HepG2 (cell line): ENCODE measurements around the gene BAHCC1. TPM values are rescaled to one million over a fixed set of nuclear protein-coding genes. Genes with fewer than 3 reads are reported as not detected.

Experiments
- ARID2 ChIP-seq: sonication (generic); formaldehyde crosslinking; IDR thresholded peaks from 2 replicates; pipeline ENCODE4 v1.8.1; 2022; ENCODE audit warnings: mild to moderate bottlenecking, missing genetic modification reagents, borderline replicate concordance
- FOXC1 ChIP-seq: sonication (generic); formaldehyde crosslinking; IDR thresholded peaks from 2 replicates; pipeline ENCODE4 v1.8.0; 2022; ENCODE audit warnings: mild to moderate bottlenecking, missing genetic modification reagents, borderline replicate concordance
- KDM3A ChIP-seq: IDR thresholded peaks from 2 replicates; pipeline ENCODE4 v1.6.1; 2018; ENCODE audit warnings: low read depth, missing compliant biosample characterization
- MAF1 ChIP-seq: sonication (generic); formaldehyde crosslinking; IDR thresholded peaks from 2 replicates; pipeline ENCODE4 v1.5.0; 2020; ENCODE audit warnings: missing genetic modification reagents, borderline replicate concordance
- MIER2 ChIP-seq: IDR thresholded peaks from 2 replicates; pipeline ENCODE4 v1.6.1; 2016; ENCODE audit warnings: missing biosample characterization, missing genetic modification reagents
- NONO ChIP-seq, 2 experiments: fragments of 450-650 bp in 1 of 2; sonication (generic) in 1 of 2; formaldehyde crosslinking in 1 of 2; IDR thresholded peaks in 1 of 2; conservative IDR thresholded peaks in 1 of 2; 2 replicates each; pipeline versions ENCODE4 v1.6.1 to v1.8.0; 2017 to 2022; ENCODE audit warnings: mild to moderate bottlenecking in 1 of 2, missing genetic modification reagents in 1 of 2, moderate library complexity in 1 of 2
- NR2F2 ChIP-seq: IDR thresholded peaks from 2 replicates; pipeline ENCODE4 v1.6.1; 2012; ENCODE audit warnings: low read depth, inconsistent platforms, borderline replicate concordance
- POGZ ChIP-seq: sonication (generic); formaldehyde crosslinking; IDR thresholded peaks from 2 replicates; pipeline ENCODE4 v1.4.0; 2020; ENCODE audit warnings: mild to moderate bottlenecking, missing genetic modification reagents
- PPARG ChIP-seq: conservative IDR thresholded peaks from 2 replicates; pipeline ENCODE4 v1.6.1; 2016; ENCODE audit warnings: missing biosample characterization, missing genetic modification reagents
- SIX4 ChIP-seq: sonication (generic); formaldehyde crosslinking; IDR thresholded peaks from 2 replicates; pipeline ENCODE4 v1.4.0; 2020; ENCODE audit warnings: missing genetic modification reagents
- SMAD1 ChIP-seq: sonication (generic); formaldehyde crosslinking; IDR thresholded peaks from 2 replicates; pipeline ENCODE4 v1.4.0; 2020; ENCODE audit warnings: missing genetic modification reagents, low read depth, mild to moderate bottlenecking, borderline replicate concordance
- ZNF101 ChIP-seq: sonication (generic); formaldehyde crosslinking; IDR thresholded peaks from 2 replicates; pipeline ENCODE4 v1.4.0; 2020; ENCODE audit warnings: mild to moderate bottlenecking, low read depth, missing genetic modification reagents, borderline replicate concordance
- ZNF367 ChIP-seq: sonication (generic); formaldehyde crosslinking; IDR thresholded peaks from 2 replicates; pipeline ENCODE4 v1.4.0; 2020; ENCODE audit warnings: missing genetic modification reagents, borderline replicate concordance
- ZNF777 ChIP-seq: sonication (generic); formaldehyde crosslinking; IDR thresholded peaks from 2 replicates; pipeline ENCODE4 v1.4.0; 2020; ENCODE audit warnings: missing genetic modification reagents
- ZNF83 ChIP-seq: sonication (generic); formaldehyde crosslinking; IDR thresholded peaks from 2 replicates; pipeline ENCODE4 v1.4.0; 2020; ENCODE audit warnings: missing genetic modification reagents, mild to moderate bottlenecking, borderline replicate concordance
- polyA plus RNA-seq, 8 experiments: library from polyadenylated mRNA; depleted of rRNA in 3 of 8; stranded (reverse) in 7 of 8; unstranded in 1 of 8; fragments of >200 nt; fragmentation: Illumina TruSeq in 4 of 8; extraction: Trizol in 4 of 8; gene quantifications; 2 replicates each; pipeline versions ENCODE4 v1.2.1 to v1.2.3, GENCODE V29; 2011 to 2016; ENCODE audit warnings: low read depth in 4 of 8, missing spikeins in 1 of 8, mixed read lengths in 1 of 8; ENCODE audit not compliant: insufficient read depth in 1 of 8
- total RNA-seq, 5 experiments: library from RNA; depleted of rRNA; stranded (reverse); fragments of >200 nt; fragmentation: Illumina TruSeq; extraction: Trizol; gene quantifications; 2 replicates each; pipeline ENCODE4 v1.2.3, GENCODE V29; 2016; ENCODE audit warnings: low read depth in 1 of 5
- TF ChIP-seq, protein P1 (sequence below), 2 experiments: sonication (generic) in 1 of 2; formaldehyde crosslinking in 1 of 2; IDR thresholded peaks; 2 replicates each; pipeline versions ENCODE4 v1.4.0 to v1.6.1; 2018 to 2020; ENCODE audit warnings: missing genetic modification reagents in 2 of 2, borderline replicate concordance in 1 of 2, low read depth in 1 of 2, mild to moderate bottlenecking in 1 of 2, missing biosample characterization in 1 of 2
- TF ChIP-seq, protein P2 (sequence below): sonication (generic); formaldehyde crosslinking; IDR thresholded peaks from 2 replicates; pipeline ENCODE4 v1.4.0; 2020; ENCODE audit warnings: missing genetic modification reagents
- TF ChIP-seq, protein P3 (sequence below): sonication (generic); formaldehyde crosslinking; IDR thresholded peaks from 2 replicates; pipeline ENCODE4 v1.4.0; 2020; ENCODE audit warnings: mild to moderate bottlenecking, missing genetic modification reagents
- TF ChIP-seq, protein P4 (sequence below): conservative IDR thresholded peaks from 2 replicates; pipeline ENCODE4 v1.6.1; 2018; ENCODE audit warnings: missing genetic modification reagents
- TF ChIP-seq, protein P5 (sequence below): sonication (generic); IDR thresholded peaks from 2 replicates; pipeline ENCODE4 v1.6.1; 2016; ENCODE audit warnings: low read depth, borderline replicate concordance

The BAHCC1 gene
- total and polyA plus RNA-seq, 2 of the 13 experiments (the other 11 are each of a cell fraction or from before 2014, with no cell fraction given), result 1.4 to 1.7 TPM

DNA sequence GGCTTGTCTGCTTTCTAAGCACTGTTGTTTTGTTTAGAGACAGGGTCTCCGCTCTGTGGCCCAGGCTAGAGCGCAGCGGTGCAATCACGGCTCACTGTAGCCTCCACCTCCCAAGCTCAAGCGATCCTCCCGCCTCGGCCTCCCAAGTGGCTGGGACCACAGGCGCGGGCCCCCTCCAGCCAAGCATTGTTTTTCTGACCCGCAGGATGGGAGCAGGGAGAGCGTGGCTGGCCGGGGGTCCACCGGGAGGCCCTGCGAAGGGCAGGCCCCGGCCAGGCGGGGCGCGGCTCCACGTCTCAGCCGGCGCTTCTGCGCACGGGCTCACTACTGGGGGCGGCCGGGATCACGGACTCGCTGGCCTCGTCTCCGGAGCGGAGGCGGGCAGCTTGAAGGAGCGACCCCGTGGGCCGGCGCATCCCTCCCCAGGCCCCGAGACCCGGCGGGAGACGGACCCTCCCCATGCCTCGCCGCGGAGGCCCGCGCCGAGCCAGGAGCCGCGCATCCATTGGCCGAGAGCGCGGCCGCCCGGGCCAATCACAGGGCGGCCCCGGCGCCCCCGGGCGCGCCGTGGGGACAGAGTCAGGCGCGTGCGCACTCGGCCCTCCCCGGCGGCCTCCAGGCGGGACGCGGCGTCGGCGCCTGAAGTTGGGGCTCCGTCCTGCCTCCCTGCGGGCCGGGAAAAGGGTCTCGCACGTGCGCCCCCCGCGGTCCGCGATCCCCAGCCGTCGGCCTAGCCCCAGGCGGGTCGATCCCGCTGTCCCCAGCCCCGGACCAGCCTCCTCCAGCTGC, 92.4 kb downstream of the BAHCC1 start (continued):
- TF ChIP-seq, protein P1, sequence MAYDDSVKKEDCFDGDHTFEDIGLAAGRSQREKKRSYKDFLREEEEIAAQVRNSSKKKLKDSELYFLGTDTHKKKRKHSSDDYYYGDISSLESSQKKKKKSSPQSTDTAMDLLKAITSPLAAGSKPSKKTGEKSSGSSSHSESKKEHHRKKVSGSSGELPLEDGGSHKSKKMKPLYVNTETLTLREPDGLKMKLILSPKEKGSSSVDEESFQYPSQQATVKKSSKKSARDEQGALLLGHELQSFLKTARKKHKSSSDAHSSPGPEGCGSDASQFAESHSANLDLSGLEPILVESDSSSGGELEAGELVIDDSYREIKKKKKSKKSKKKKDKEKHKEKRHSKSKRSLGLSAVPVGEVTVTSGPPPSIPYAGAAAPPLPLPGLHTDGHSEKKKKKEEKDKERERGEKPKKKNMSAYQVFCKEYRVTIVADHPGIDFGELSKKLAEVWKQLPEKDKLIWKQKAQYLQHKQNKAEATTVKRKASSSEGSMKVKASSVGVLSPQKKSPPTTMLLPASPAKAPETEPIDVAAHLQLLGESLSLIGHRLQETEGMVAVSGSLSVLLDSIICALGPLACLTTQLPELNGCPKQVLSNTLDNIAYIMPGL (CRISPR knock-in tag; IDR thresholded peaks at IDR 0.05; ENCODE audit: borderline replicate concordance in 1 of 2, low read depth in 1 of 2), result peak in 1 of 2 experiments; percentile 49; a peak in 2 of 4 replicates
- TF ChIP-seq, protein P2, sequence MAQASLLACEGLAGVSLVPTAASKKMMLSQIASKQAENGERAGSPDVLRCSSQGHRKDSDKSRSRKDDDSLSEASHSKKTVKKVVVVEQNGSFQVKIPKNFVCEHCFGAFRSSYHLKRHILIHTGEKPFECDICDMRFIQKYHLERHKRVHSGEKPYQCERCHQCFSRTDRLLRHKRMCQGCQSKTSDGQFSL, result peak; percentile 36; the same call in 1 of the 2 replicates
- TF ChIP-seq SMAD1 (CRISPR knock-in tag) (peak; percentile 62; the same call in 1 of the 2 replicates), ZNF367 (no peak), ZNF101 (0 out of 2 replicates have a peak, but pooled peaks have one; percentile 76), ARID2 (CRISPR knock-in tag) (peak; percentile 84; the same call in 1 of the 2 replicates), FOXC1 (CRISPR knock-in tag) (peak; percentile 86; the same call in 1 of the 2 replicates), ZNF83 (no peak), MAF1 (CRISPR knock-in tag) (no peak), NR2F2 (no peak), PPARG (CRISPR knock-in tag) (0 out of 2 replicates have a peak, but pooled peaks have one; percentile 7), ZNF777 (CRISPR knock-in tag) (peak; percentile 66; the same call in 1 of the 2 replicates), SIX4 (no peak), KDM3A (CRISPR knock-in tag) (no peak), MIER2 (CRISPR knock-in tag) (no peak), NONO (IDR thresholded peaks at IDR 0.05) (no peak), NONO (CRISPR knock-in tag; conservative IDR thresholded peaks at IDR 0.05) (no peak), POGZ (CRISPR knock-in tag) (no peak)
- TF ChIP-seq, protein P3, sequence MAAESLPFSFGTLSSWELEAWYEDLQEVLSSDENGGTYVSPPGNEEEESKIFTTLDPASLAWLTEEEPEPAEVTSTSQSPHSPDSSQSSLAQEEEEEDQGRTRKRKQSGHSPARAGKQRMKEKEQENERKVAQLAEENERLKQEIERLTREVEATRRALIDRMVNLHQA (CRISPR knock-in tag), result no peak
- TF ChIP-seq, protein P4, sequence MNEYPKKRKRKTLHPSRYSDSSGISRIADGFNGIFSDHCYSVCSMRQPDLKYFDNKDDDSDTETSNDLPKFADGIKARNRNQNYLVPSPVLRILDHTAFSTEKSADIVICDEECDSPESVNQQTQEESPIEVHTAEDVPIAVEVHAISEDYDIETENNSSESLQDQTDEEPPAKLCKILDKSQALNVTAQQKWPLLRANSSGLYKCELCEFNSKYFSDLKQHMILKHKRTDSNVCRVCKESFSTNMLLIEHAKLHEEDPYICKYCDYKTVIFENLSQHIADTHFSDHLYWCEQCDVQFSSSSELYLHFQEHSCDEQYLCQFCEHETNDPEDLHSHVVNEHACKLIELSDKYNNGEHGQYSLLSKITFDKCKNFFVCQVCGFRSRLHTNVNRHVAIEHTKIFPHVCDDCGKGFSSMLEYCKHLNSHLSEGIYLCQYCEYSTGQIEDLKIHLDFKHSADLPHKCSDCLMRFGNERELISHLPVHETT, result no peak
- TF ChIP-seq, protein P5, sequence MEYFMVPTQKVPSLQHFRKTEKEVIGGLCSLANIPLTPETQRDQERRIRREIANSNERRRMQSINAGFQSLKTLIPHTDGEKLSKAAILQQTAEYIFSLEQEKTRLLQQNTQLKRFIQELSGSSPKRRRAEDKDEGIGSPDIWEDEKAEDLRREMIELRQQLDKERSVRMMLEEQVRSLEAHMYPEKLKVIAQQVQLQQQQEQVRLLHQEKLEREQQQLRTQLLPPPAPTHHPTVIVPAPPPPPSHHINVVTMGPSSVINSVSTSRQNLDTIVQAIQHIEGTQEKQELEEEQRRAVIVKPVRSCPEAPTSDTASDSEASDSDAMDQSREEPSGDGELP, result no peak
